Peyer's patch (tissue), 4 donors: ENCODE data around the gene KCNE2. TPM values are rescaled to one million over a fixed set of nuclear protein-coding genes. Genes with fewer than 3 reads are reported as not detected.

Source experiments
- total RNA-seq, 4 donors: library from RNA; depleted of rRNA; stranded (reverse); fragments of >200 nt; gene quantifications; one replicate each; pipeline ENCODE4 v1.1.0, GENCODE V29; 2016

KCNE2 gene
- total RNA-seq, 4 donors from 2014 or later, result not detected

Other genes starting within 250 kb of the KCNE2 start
- 10 to 100 TPM in 1 of 4 donors, 1 to 10 TPM in 3; 3.4 to 14.0 (median 6.3) TPM for gene SMIM11, start 11.5 kb downstream of the KCNE2 start, total RNA-seq
- not detected for gene SMIM34, start 59.9 kb downstream of the KCNE2 start, total RNA-seq
- 1 to 10 TPM in 2 of 4 donors, under 1 TPM in 2; 0.70 to 3.8 (median 1.7) TPM for gene KCNE1, start 148.2 kb downstream of the KCNE2 start, total RNA-seq